ENCODE data around the gene IP6K1.

- no peak for TF ChIP-seq CTCF (IDR thresholded peaks at IDR 0.05 in 8 of 11, conservative IDR thresholded peaks at IDR 0.05 in 3 of 11)
- TF ChIP-seq POLR2AphosphoS5 (IDR thresholded peaks at IDR 0.05) = no peak
- TF ChIP-seq POLR2A (IDR thresholded peaks at IDR 0.05) = no peak
Observed at GRCh38 chr3:49714728-49715550, 71.4 kb downstream of the IP6K1 start.
